GM12891 (cell line): ENCODE data around the gene FAM83F.

Experiments
- PAX5 ChIP-seq: IDR thresholded peaks from 2 replicates; pipeline ENCODE4 v1.6.1; 2011; ENCODE audit warnings: low read length, moderate library complexity, mild to moderate bottlenecking; ENCODE audit not compliant: insufficient read depth, severe bottlenecking
- POLR2A ChIP-seq: IDR thresholded peaks from 2 replicates; pipeline ENCODE4 v1.6.1; 2011; ENCODE audit warnings: low read depth, low read length, control low read depth
- POLR2AphosphoS5 ChIP-seq: IDR thresholded peaks from 2 replicates; pipeline ENCODE4 v1.6.1; 2011; ENCODE audit warnings: low read depth, low read length, control low read depth
- POU2F2 ChIP-seq: IDR thresholded peaks from 2 replicates; pipeline ENCODE4 v1.6.1; 2011; ENCODE audit warnings: low read depth, mild to moderate bottlenecking, control low read depth, low read length, moderate library complexity
- SPI1 ChIP-seq: IDR thresholded peaks from 2 replicates; pipeline ENCODE4 v1.6.1; 2011; ENCODE audit warnings: low read depth, low read length, control low read depth
- TAF1 ChIP-seq: IDR thresholded peaks from 2 replicates; pipeline ENCODE4 v1.6.1; 2011; ENCODE audit warnings: low read depth, low read length, control low read depth

- TF ChIP-seq POLR2A (no peak), POLR2AphosphoS5 (no peak), TAF1 (no peak), PAX5 (no peak), SPI1 (no peak), POU2F2 (no peak)
Observed at GRCh38 chr22:40001106-40001505, 6.4 kb downstream of the FAM83F start.
